K562 (cell line): ENCODE results near the gene KRTAP5-11.
"Not testable (repeated sequence)": the region's sequence is repeated elsewhere in the genome, so short reads cannot be mapped to it uniquely, and the experiment has no call there.

Experiments
- YY1 ChIP-seq, 3 experiments: IDR thresholded peaks; 2 replicates each; pipeline ENCODE4 v1.6.1; 2011; ENCODE audit warnings: low read length in 2 of 3, mild to moderate bottlenecking in 2 of 3, moderate library complexity in 2 of 3, borderline replicate concordance in 1 of 3, control low read depth in 1 of 3, low read depth in 1 of 3; ENCODE audit not compliant: insufficient read depth in 3 of 3, insufficient replicate concordance in 2 of 3, control insufficient read depth in 1 of 3, insufficient read length in 1 of 3; ENCODE audit errors: extremely low read depth in 1 of 3
- ZNF41 ChIP-seq: fragments of 250-450 bp; sonication (Bioruptor Pico); conservative IDR thresholded peaks from 2 replicates; pipeline ENCODE4 v1.4.0; 2020; ENCODE audit warnings: mild to moderate bottlenecking

GRCh38 chr11:71603221-71603620, 20.5 kb upstream of the KRTAP5-11 start:
- TF ChIP-seq ZNF41; YY1 (IDR thresholded peaks at IDR 0.05; ENCODE audit: borderline replicate concordance in 1 of 3, control insufficient read depth in 1 of 3, extremely low read depth in 1 of 3, insufficient read depth in 3 of 3, insufficient read length in 1 of 3, insufficient replicate concordance in 2 of 3, low read depth in 1 of 3, low read length in 2 of 3): not testable (repeated sequence)
